Raji (cell line): ENCODE results near the gene CASP8.

Experiments used
- POLR2A ChIP-seq: IDR thresholded peaks from 2 replicates; pipeline ENCODE4 v1.6.1; 2011; ENCODE audit warnings: low read depth, low read length, control low read depth; ENCODE audit not compliant: insufficient read depth

CASP8 gene

GRCh38 chr2:201260302-201260800 is at the start of gene CASP8:
Gene CASP8 (plus strand): TSS chr2:201260536. CDS start chr2:201266487, 5,951 bp downstream.
- peak; percentile 73 for TF ChIP-seq POLR2A

GRCh38 chr2:201215963-201216362 is 44.4 kb upstream of the CASP8 start:
- no peak for TF ChIP-seq POLR2A

DNA sequence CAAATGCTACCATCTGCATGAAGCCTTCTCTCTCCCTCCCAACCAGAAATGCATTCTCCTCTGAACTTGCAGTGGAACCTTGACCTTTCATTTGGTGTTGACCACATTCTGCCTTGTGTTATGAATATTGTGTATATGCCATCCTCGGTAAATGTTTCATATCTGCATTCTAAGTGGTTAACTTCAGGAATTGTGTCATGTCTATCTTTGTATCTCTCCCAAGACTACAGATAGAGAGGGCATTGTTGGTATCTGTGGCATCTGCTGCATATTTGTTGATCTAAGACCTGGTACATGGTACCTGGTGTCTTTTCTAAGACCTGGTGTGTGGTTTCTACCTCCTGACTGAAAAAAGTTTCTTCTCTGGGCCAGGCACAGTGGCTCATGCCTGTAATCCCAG is 43.4 kb upstream of the CASP8 start:
- TF ChIP-seq POLR2A: no peak

- TF ChIP-seq POLR2A: no peak
These were observed 41.6 kb upstream of the CASP8 start for GRCh38 chr2:201218780-201219179.

DNA sequence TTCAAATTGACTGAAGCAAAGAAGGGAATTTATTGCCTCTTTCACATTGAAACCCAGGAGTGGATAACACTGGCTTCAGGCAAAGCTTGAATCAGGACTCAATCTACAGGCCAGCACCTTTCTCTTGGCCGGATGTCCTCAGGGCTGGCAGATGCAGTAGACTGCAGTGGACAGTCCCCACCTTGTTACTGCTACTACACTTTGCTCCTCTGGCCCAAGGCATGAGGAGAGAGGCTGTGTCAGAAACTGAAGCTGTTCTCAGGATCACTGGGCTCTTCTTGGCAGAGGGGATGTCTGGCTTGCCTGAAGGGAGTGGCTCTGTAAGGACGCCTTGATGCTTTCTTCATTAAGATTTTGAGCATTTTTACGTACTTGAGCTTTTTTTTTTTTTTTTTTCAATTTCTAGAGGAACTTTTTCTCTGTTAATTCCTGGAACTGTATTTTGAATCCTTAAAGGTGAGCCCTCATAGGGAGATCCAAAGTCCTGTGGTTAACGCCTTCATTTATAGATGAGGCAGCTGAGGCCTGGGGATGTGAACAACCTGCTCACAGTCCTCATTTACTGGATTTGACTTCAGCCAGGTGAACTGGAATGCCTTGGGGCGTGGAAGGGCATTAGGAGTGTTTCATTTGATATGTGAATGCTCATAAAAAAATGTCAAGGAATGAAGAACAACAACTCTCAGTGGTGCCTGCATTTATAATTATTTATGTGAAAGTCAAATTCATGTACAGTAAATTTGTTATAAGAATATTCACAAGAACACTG is 40.8 kb upstream of the CASP8 start:
- no peak for TF ChIP-seq POLR2A

- no peak for TF ChIP-seq POLR2A
These were observed 40.2 kb upstream of the CASP8 start for GRCh38 chr2:201220102-201220570.

DNA sequence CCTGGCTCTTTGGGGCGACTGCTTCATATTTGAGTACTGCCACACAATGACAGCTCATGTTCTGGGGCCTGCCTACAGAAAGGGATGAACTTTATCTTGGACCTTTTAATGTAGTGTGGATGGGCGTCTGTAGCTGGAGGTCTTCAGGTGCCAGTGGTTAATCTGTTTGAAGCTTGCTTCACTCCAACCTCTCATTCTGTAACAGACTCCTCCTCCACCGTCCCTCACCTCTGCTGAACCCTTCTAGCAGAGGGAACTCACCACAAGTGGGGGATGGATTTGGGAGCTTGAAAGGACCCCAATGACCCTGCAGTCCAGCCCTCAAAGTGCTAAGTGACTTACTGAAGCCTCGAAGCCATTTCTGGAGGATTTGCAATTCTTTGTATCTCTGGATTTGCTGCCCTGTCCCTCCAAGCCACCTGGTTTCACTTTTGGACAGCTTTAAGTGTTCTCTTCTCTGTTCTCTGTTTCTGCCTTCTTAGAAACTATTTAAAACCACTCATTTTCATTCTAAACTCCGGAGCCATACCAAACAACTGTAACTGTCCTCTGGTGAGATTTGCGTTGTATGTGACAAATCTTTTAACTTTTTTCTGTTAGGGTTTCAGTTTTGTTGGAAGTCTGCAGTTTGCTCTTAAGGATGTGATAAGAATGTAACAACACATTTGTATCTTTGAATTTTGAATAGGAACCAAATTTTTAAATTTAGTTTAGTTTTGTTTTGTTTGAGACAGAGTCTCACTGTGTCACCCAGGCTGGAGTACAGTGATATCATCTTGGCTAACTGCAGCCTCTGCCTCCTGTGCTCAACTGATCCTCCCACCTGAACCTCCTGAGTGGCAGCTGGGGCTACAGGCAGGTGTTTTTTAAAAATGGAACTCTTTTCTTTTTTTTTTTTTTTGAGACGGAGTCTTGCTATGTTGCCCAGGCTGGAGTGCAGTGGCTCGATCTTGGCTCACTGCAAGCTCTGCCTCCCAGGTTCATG is 37.0 kb upstream of the CASP8 start:
- no peak for TF ChIP-seq POLR2A

- no peak for TF ChIP-seq POLR2A
These were observed 31.9 kb upstream of the CASP8 start for GRCh38 chr2:201228271-201228911.

- no peak for TF ChIP-seq POLR2A
These were observed 31.4 kb upstream of the CASP8 start for GRCh38 chr2:201228912-201229290.

DNA sequence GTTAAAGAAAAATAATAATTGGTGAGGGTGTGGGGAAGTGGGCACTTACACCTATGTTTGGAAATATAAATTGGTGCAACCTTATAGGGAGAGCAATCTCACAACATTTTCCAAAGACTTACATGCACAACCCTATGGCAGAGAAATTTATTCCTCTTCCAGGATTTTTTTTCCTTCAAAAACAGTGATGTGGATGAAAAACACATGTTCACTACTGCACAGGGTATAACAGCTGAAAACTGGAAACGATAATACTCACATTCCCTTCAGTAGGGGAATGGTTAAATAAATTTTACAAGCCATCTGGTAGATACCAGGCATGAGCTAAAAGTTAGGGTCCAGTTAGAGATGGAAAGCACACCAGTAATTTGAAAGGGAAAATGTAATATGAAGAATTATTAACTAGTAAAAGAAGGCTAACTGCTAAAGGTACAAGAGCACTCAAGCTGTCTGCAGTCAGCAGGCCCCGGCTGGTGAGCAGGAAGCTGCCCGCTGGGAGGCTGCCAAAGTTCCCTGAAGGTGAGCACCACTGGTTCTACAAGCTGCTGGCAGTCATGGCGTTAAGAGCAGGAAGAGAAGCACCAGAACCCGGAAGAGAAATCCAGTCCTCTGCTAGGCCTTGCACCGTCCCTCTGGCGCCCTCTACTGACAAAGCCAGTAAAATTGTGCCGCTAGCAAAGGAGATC is 28.4 kb upstream of the CASP8 start:
- TF ChIP-seq POLR2A: peak; percentile 62

- no peak for TF ChIP-seq POLR2A
These were observed 27.9 kb upstream of the CASP8 start for GRCh38 chr2:201232467-201232815.

- TF ChIP-seq POLR2A: peak; percentile 84
These were observed 27.0 kb upstream of the CASP8 start for GRCh38 chr2:201233192-201233811.

- TF ChIP-seq POLR2A: no peak
These were observed 26.3 kb upstream of the CASP8 start for GRCh38 chr2:201233812-201234662.
